ENCODE results near the gene NUDT7. TPM values are rescaled to one million over a fixed set of nuclear protein-coding genes. Genes with fewer than 3 reads are reported as not detected.

The NUDT7 gene
- total and polyA plus RNA-seq, 2 donors (not counting 3 experiments of a cell fraction or from before 2014, with no cell fraction given) = 6.2 to 6.5 TPM

DNA sequence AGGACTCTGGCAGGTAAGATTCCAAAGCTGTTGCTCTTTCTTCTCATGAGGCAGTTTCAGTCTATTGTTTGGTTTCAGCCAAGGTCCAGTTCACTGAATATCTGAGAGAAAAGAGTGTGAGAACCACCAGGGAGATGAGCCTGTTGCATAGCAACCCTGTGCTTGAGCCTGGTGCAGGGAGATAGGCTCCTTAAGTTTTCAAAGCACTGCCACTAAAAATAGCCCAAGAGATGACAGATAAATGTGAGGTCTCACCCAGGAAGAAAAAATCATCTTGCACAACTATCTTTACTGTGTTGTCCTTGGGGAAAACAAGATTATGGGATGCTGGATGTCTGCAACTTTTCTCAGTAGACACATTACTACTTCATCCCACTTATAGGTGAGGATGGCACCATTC lies 26.2 kb upstream of the NUDT7 start:
- no peaks in the 10 kb centered on the region for H3K4me1 ChIP-seq (ENCODE audit: control insufficient read depth, extremely low read depth, insufficient read depth, low read length)
- H2AFZ ChIP-seq (ENCODE audit: low read depth, low read length) = no peak overlapping the region
- no peak for DNase-seq (ENCODE audit: low read depth, low spot score)
- H4K20me1 ChIP-seq (replicated peaks; ENCODE audit: control insufficient read depth, extremely low read depth, insufficient read depth, low read length) = no peaks in the 10 kb centered on the region
- BruUV-seq (replicated peaks) = no TSS peak
- no peak overlapping the region for H3K9ac ChIP-seq (replicated peaks; ENCODE audit: extremely low read depth, insufficient read depth, low read length)
- dilution Hi-C loops (cut with MboI; ENCODE audit: extremely low pct_ligation_motif_present, low sequenced_read_pairs) = no loop called here
- H3K4me2 ChIP-seq (ENCODE audit: insufficient read depth, low read length) = no peak overlapping the region
- H3K79me2 ChIP-seq (ENCODE audit: control insufficient read depth, insufficient read depth, low read length) = no peaks in the 10 kb centered on the region
- no peak overlapping the region for H3K4me3 ChIP-seq (replicated peaks in 1 of 3; ENCODE audit: insufficient read depth in 1 of 3, low read depth in 1 of 3, low read length in 3 of 3)
- POLR2A ChIA-PET = no interaction called here
- no peaks in the 10 kb centered on the region for H3K9me1 ChIP-seq (replicated peaks; ENCODE audit: control insufficient read depth, extremely low read depth, insufficient read depth, low read length)
- no peak for FAIRE-seq
- no peaks in the 10 kb centered on the region for H3K36me3 ChIP-seq (ENCODE audit: control insufficient read depth in 2 of 2, extremely low read depth in 1 of 2, insufficient read depth in 2 of 2, low read length in 2 of 2)
- H3K27ac ChIP-seq (ENCODE audit: insufficient read depth, low read depth, low read length) = no peak overlapping the region
- no peaks in the 10 kb centered on the region for H3K9me3 ChIP-seq (replicated peaks; ENCODE audit: control insufficient read depth, insufficient read depth, low read length)
- H3K27me3 ChIP-seq (ENCODE audit: control insufficient read depth in 2 of 2, insufficient read depth in 2 of 2, low read length in 2 of 2) = peaks cover 2 to 5% of the 10 kb centered on the region in 2 experiments
- intact Hi-C loops (cut with micrococcal nuclease) = no loop called here
- TF ChIP-seq POLR2A (IDR thresholded peaks at IDR 0.05; ENCODE audit: low read depth, low read length) = no peak
- TF ChIP-seq JUN (IDR thresholded peaks at IDR 0.05; ENCODE audit: borderline replicate concordance, insufficient read depth, insufficient read length, low read depth) = no peak
- CTCF ChIA-PET = no interaction called here

DNA sequence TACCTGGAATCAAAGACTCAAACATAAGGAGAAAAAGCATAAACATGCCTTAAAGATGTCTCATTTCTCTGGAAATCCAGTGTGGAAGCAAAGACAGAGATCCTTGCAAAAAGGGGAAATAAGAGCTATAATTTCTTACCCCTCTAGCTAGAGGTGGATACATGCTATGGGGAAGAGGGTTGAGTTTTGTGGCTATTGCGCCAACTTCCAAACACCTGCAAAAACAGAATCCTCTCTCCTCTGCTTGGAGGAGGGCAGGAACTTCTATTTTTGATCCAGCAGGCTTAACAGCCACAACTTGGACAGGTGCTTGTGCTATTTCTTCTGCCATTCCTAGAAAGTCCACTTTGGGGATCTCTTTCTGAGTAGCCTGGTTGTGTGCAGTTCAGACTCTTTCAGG lies 21.5 kb upstream of the NUDT7 start:
- no peak for TF ChIP-seq GATA2 (IDR thresholded peaks at IDR 0.05; ENCODE audit: insufficient read depth, insufficient read length, low read depth, low read length)
- TF ChIP-seq, protein P1, sequence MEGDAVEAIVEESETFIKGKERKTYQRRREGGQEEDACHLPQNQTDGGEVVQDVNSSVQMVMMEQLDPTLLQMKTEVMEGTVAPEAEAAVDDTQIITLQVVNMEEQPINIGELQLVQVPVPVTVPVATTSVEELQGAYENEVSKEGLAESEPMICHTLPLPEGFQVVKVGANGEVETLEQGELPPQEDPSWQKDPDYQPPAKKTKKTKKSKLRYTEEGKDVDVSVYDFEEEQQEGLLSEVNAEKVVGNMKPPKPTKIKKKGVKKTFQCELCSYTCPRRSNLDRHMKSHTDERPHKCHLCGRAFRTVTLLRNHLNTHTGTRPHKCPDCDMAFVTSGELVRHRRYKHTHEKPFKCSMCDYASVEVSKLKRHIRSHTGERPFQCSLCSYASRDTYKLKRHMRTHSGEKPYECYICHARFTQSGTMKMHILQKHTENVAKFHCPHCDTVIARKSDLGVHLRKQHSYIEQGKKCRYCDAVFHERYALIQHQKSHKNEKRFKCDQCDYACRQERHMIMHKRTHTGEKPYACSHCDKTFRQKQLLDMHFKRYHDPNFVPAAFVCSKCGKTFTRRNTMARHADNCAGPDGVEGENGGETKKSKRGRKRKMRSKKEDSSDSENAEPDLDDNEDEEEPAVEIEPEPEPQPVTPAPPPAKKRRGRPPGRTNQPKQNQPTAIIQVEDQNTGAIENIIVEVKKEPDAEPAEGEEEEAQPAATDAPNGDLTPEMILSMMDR (IDR thresholded peaks at IDR 0.05; ENCODE audit: extremely low read depth in 1 of 2, insufficient read depth in 1 of 2, low read depth in 1 of 2, low read length in 2 of 2) = no peak
- TF ChIP-seq, protein P2, sequence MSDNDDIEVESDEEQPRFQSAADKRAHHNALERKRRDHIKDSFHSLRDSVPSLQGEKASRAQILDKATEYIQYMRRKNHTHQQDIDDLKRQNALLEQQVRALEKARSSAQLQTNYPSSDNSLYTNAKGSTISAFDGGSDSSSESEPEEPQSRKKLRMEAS (IDR thresholded peaks at IDR 0.05; ENCODE audit: insufficient read depth, insufficient read length) = no peak
- no peak for TF ChIP-seq FOS (IDR thresholded peaks at IDR 0.05; ENCODE audit: borderline replicate concordance, insufficient read depth, low read length)
- no peak for TF ChIP-seq EZH2 (IDR thresholded peaks at IDR 0.05; ENCODE audit: borderline replicate concordance, low read depth, low read length, severe bottlenecking)
- TF ChIP-seq MYC (IDR thresholded peaks at IDR 0.05; ENCODE audit: low read depth, low read length) = no peak
- no peak for TF ChIP-seq POLR2A (IDR thresholded peaks at IDR 0.05; ENCODE audit: low read depth, low read length)
- TF ChIP-seq JUN (IDR thresholded peaks at IDR 0.05; ENCODE audit: borderline replicate concordance, insufficient read depth, insufficient read length, low read depth) = no peak
- TF ChIP-seq POLR2AphosphoS5 (IDR thresholded peaks at IDR 0.05; ENCODE audit: insufficient read depth, low read depth, low read length) = no peak
- no peak overlapping the region for H2AFZ ChIP-seq (ENCODE audit: low read depth, low read length)
- intact Hi-C loops (cut with micrococcal nuclease) (no loop called here), dilution Hi-C loops (cut with MboI; ENCODE audit: extremely low pct_ligation_motif_present, low sequenced_read_pairs) (no loop called here)
- no peaks in the 10 kb centered on the region for H3K79me2 ChIP-seq (ENCODE audit: control insufficient read depth, insufficient read depth, low read length)
- DNase-seq (ENCODE audit: low read depth, low spot score) = no peak
- H3K4me2 ChIP-seq (ENCODE audit: insufficient read depth, low read length) = no peak overlapping the region
- H3K36me3 ChIP-seq (ENCODE audit: control insufficient read depth in 2 of 2, extremely low read depth in 1 of 2, insufficient read depth in 2 of 2, low read length in 2 of 2) = no peaks in the 10 kb centered on the region
- H3K4me1 ChIP-seq (ENCODE audit: control insufficient read depth, extremely low read depth, insufficient read depth, low read length) = no peaks in the 10 kb centered on the region
- no peak for FAIRE-seq
- H4K20me1 ChIP-seq (replicated peaks; ENCODE audit: control insufficient read depth, extremely low read depth, insufficient read depth, low read length) = no peaks in the 10 kb centered on the region
- H3K27me3 ChIP-seq (ENCODE audit: control insufficient read depth in 2 of 2, insufficient read depth in 2 of 2, low read length in 2 of 2) = peaks cover 2 to 5% of the 10 kb centered on the region in 2 experiments
- CTCF ChIA-PET = interaction anchor here (2.5 kb wide), 1 partner anchor 9 kb away, joined by 6 read pairs; no protein-coding TSS in a partner anchor
- H3K9ac ChIP-seq (replicated peaks; ENCODE audit: extremely low read depth, insufficient read depth, low read length) = no peak overlapping the region
- BruUV-seq (replicated peaks) = no TSS peak
- no peak overlapping the region for H3K4me3 ChIP-seq (replicated peaks in 1 of 3; ENCODE audit: insufficient read depth in 1 of 3, low read depth in 1 of 3, low read length in 3 of 3)
- no peak overlapping the region for H3K27ac ChIP-seq (ENCODE audit: insufficient read depth, low read depth, low read length)
- no peaks in the 10 kb centered on the region for H3K9me1 ChIP-seq (replicated peaks; ENCODE audit: control insufficient read depth, extremely low read depth, insufficient read depth, low read length)
- H3K9me3 ChIP-seq (replicated peaks; ENCODE audit: control insufficient read depth, insufficient read depth, low read length) = no peaks in the 10 kb centered on the region
- POLR2A ChIA-PET = no interaction called here

All from endothelial cell of umbilical vein (primary cell).